Lower leg skin (tissue), 4 donors: ENCODE data around the gene NEK4. TPM values are rescaled to one million over a fixed set of nuclear protein-coding genes. Genes with fewer than 3 reads are reported as not detected.

Experiments
- DNase-seq, 2 donors: peaks; one replicate each; pipeline ENCODE4 v3.0.0-alpha.2; 2019; ENCODE audit warnings: low spot score in 2 of 2
- H3K4me3 ChIP-seq: fragments of 200-600 bp; sonication (generic); 2 replicates; pipeline ENCODE4 v1.5.1; 2017; ENCODE audit warnings: mild to moderate bottlenecking, low read depth; ENCODE audit not compliant: poor library complexity, severe bottlenecking
- POLR2A ChIP-seq, 2 donors: fragments of 450-650 bp; IDR thresholded peaks; one replicate each; pipeline ENCODE4 v1.6.1; 2016 to 2017; ENCODE audit warnings: antibody characterized with exemption in 2 of 2, mild to moderate bottlenecking in 1 of 2, moderate library complexity in 1 of 2
- WGBS, 2 donors: methylation state at CpG; one replicate each; pipeline ENCODE4 v1.1.5; 2018; 5-methylcytosine and 5-hydroxymethylcytosine counted together
- intact Hi-C: fragments of 100-400 bp; cut with DNase I; formaldehyde crosslinking; loops from one replicate; pipeline ENCODE4 v1.15.0; 2023; ENCODE audit warnings: low total_unique reads
- total RNA-seq, 4 donors: library from RNA; depleted of rRNA; stranded (reverse); fragments of >200 nt; gene quantifications; one replicate each; pipeline ENCODE4 v1.1.0, GENCODE V29; 2016
- TF ChIP-seq, protein P1 (sequence below), 3 donors: fragments of 450-650 bp; IDR thresholded peaks; one replicate each; pipeline ENCODE4 v1.5.1; 2016; ENCODE audit warnings: antibody characterized with exemption in 3 of 3, mild to moderate bottlenecking in 3 of 3, moderate library complexity in 2 of 3

The NEK4 gene
- total RNA-seq, 4 donors from 2014 or later: 9.2 to 15.9 (median 12.7) TPM

DNA sequence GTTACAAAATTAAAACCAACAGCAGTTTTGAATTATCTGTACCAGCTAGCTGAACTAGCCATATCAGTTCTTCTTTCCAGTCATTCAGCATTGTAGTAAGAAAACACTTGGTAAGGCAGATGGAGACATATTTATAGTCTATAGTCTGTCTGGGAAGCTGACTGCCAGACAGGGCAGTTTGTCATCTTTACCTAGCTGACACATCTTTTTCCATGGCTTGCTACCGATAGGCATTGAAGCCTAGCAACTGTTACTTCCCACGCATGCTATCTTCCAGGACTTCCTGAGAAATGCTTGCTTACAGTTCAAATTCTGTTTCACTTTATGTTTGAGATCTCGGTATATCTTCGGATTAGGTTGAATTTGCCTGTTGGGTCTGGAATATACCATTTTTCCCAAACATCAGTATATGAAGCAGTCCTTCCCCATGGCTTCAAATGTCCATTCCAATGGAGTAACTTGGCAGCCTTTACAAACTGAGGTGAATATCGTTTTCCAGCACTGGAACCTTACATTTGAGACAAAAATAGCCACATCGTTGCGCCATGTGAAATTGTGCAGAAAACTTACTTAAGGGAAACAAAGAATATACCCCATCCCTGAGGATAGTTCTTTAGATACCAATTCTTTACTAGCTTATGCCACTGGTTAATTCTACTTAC, 76.1 kb downstream of the NEK4 start:
- no peak overlapping the region for H3K4me3 ChIP-seq
- no peak for DNase-seq
- intact Hi-C loops: no loop called here
- 81 to 84% methylated on average over 7 of the region's 7 CpGs for WGBS, 2 donors
- TF ChIP-seq, protein P1, sequence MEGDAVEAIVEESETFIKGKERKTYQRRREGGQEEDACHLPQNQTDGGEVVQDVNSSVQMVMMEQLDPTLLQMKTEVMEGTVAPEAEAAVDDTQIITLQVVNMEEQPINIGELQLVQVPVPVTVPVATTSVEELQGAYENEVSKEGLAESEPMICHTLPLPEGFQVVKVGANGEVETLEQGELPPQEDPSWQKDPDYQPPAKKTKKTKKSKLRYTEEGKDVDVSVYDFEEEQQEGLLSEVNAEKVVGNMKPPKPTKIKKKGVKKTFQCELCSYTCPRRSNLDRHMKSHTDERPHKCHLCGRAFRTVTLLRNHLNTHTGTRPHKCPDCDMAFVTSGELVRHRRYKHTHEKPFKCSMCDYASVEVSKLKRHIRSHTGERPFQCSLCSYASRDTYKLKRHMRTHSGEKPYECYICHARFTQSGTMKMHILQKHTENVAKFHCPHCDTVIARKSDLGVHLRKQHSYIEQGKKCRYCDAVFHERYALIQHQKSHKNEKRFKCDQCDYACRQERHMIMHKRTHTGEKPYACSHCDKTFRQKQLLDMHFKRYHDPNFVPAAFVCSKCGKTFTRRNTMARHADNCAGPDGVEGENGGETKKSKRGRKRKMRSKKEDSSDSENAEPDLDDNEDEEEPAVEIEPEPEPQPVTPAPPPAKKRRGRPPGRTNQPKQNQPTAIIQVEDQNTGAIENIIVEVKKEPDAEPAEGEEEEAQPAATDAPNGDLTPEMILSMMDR (IDR thresholded peaks at IDR 0.05): no peak
- no peak for TF ChIP-seq POLR2A (IDR thresholded peaks at IDR 0.05)

DNA sequence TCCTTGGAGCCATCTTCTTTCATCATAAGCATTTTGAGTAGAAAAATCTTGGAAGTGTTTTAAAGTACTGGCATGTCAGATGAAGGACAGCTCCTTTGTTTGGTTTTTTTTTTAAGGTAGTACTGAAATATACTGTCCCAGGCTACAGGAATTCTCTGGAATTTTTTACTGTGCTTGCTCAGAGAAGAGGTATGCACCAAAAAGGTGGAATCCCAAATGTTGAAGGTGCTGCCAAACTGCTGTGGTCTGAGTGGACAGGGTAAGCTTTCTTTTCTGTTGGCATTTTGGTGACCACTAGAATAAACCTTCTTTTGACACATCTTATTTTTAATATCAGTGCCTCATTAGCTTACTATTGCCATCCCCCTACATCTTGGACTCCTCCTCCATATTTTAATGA, 77.7 kb downstream of the NEK4 start:
- intact Hi-C loops: no loop called here
- TF ChIP-seq, protein P1 (IDR thresholded peaks at IDR 0.05): no peak
- TF ChIP-seq POLR2A (IDR thresholded peaks at IDR 0.05): no peak
- DNase-seq: no peak
- no peak overlapping the region for H3K4me3 ChIP-seq

DNA sequence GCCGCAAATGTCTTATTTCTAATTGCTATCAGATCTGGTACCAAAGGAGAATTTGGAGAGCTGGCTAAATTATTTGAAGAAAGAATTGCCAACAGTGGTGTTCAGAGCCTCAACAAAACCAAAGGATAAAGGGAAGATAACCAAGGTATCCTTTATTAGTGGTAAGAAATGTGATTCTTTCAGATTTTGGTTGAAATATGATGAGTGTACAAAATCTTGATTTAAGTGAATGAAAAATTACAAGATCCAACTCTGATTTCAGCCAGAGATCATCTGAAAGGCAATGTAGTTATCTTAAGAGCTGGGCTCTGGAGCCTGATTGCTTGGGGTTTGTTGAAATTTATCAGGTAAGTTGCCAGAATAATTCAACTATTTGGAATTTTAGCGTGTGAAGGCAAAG, 80.2 kb downstream of the NEK4 start:
- 83 to 92% methylated on average over 2 of the region's 2 CpGs for WGBS, 2 donors
- TF ChIP-seq, protein P1 (IDR thresholded peaks at IDR 0.05): no peak
- TF ChIP-seq POLR2A (IDR thresholded peaks at IDR 0.05): no peak
- intact Hi-C loops: no loop called here
- no peak overlapping the region for H3K4me3 ChIP-seq
- DNase-seq: no peak

DNA sequence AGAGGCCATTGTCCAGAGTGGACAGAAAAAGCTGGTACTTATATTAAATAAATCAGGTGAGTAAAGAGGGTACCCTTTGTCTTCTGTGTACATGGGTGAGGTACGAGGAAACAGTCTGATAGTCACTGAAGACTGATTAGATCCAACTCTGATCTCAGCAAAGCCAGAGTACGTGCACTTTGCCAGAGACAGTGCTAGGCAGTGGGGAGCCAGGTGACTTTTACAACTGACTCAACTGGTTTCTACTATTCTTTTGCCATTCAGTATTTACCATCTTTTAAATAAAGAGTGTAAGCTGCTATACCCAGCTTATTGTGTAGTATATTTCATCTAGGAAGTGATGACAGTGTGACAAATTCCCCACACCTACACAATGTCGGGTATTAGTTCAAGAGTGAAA, 81.6 kb downstream of the NEK4 start:
- intact Hi-C loops: loop anchor here (10.0 kb wide), 1 partner anchor 234 kb away; the partner anchor contains the start of genes NISCH and TNNC1
- DNase-seq: no peak

DNA sequence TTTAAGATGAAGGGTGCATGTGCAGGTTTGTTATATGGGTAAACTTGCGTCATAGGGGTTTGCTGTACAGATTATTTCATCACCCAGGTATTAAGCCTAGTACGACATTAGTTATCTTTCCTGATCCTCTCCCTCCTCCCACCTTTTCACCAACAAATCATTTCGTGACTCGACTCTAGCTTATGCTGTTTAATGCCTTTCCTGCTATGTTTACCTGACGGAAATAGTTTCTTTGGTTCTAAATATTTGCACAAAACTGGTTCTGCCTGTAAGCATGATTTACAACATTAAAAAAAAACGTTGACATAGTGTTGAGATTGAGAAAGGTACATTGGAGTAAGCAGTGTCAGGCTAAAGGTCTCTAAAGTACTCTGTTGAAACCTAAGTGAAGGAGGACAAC, 82.5 kb downstream of the NEK4 start:
- WGBS, 2 donors: 63 to 68% methylated on average over 6 of the region's 6 CpGs
- TF ChIP-seq, protein P1 (IDR thresholded peaks at IDR 0.05): no peak
- TF ChIP-seq POLR2A (IDR thresholded peaks at IDR 0.05): no peak
- intact Hi-C loops: loop anchor here (10.0 kb wide), 1 partner anchor 233 kb away; the partner anchor contains the start of genes NISCH and TNNC1
- no peak for DNase-seq
- no peak overlapping the region for H3K4me3 ChIP-seq

More for the DNA sequence above, 81.6 kb downstream of the NEK4 start:
- H3K4me3 ChIP-seq: no peak overlapping the region
- 73 to 79% methylated on average over 3 of the region's 3 CpGs for WGBS, 2 donors
- TF ChIP-seq, protein P1 (IDR thresholded peaks at IDR 0.05): no peak
- no peak for TF ChIP-seq POLR2A (IDR thresholded peaks at IDR 0.05)
